GM18507 (cell line): ENCODE measurements around the gene MED13L.

Experiments
- DNase-seq: peaks from one replicate; pipeline ENCODE4 v3.0.0; 2011; ENCODE audit warnings: low read depth; ENCODE audit not compliant: insufficient read length; ENCODE audit errors: extremely low spot score
- FAIRE-seq: peaks from 2 replicates; lab custom pipeline; 2011; peaks lifted over from hg19 to GRCh38; lab: Jason Lieb, UNC

MED13L gene

DNA sequence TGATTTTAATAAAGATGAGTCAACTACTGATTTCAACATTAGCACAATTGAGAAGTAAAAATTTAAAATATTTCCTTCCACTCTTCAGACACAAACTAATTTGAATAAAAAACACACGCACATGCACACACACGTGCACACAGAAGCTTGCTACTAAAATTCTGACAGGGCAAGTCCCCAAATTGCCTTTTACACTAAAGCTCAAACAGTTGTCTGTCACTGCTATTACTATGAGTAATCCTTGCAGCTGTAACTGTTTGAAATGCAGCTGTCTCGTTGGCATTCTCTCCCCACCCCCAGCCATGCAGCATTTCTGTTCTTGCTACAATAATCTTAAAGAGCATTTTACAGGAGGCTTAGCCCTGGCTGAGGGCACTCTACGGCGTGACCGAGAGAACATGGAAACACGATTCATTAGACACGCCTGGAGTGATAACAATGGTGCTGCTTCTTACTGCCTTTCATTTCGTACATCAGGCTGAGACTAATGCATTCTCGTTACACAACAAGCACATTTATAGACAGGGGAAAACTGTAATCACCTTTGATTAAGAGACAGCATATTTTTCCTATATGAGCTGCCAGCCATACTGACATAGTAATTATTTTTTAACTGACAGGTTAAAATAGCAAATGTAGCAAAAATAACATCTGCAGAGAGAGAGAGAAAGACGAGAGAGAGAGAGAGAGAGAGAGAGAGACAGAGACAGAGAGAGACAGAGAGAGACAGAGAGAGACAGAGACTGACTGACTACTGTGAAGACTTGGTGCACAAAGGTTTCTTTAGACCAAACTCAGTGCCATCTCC lies 153.8 kb downstream of the MED13L start:
- DNase-seq (no peak), FAIRE-seq (no peak)

DNA sequence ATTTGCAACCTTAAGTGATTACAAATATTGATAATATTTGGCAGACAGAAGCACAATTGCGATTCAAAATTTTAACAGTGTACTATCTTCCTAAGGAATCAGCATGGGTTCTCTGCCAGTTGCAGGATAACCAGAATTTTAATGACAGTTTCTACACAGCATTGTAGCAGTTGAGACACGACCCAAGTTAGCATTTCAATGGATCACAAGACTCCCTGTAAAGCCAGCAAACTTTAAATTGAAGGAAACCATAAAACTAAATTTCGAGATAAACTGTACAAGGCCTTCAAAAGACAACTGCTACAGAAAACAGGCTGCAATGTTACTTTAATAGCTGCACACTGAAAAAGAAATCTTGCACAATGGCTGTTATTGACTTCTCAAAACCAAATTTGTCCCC lies 154.9 kb downstream of the MED13L start:
- FAIRE-seq = no peak
- no peak for DNase-seq

DNA sequence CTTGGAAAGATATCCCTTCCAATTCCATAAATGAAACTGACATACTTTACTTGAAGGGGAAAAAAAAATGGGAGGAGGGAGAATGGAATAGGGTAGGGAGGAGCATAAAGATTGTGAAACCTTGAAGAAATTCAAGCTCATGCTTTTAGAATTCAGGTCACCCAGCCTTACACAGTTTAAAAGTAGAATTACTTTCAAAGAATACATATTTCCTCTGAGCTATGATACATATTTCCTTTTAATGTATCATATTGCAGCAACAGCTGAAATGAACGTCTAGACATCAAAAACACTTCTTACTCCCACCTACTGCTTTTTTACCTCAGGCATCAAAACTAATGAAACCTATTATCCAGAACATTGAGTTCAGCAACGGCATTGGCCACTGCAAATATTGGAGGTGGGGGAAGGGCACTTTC lies 156.0 kb downstream of the MED13L start:
- no peak for DNase-seq
- FAIRE-seq = no peak

DNA sequence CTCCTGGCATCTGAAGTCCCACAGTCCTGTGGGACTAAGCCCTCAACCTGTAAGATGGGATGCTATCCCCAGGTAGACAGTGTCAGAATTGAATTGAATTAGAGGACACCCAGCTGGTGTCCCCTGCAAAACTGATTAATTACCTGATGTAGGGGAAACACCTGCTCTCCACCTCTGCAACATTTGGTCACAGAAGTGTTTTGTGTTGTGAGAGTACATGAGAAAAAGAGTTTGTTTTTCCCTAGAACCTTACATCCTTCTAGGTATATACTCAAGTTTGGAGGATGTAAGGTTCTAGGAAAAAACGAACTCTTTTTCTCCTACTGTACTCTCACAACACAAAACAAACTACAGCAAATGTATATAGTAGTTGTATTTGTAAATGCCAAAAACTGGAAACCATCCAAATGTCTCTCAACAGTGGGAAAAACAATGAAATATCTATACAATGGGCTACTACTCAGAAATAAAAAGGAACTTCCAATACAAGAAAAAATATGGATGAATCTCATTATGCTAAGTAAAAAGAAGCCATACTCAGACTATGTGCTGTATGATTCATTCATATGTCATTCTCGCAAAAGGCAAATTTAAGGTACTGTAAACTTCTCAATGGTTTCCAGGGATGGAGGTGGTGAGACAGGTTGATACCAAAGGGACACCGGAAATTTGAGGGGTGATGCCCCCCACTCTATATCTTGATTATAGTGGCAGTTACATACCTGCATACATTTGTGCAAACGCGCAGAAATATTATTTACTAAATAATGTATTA lies 160.7 kb downstream of the MED13L start:
- DNase-seq = no peak
- no peak for FAIRE-seq

GRCh38 chr12:116113398-116114130 lies 163.9 kb downstream of the MED13L start:
- FAIRE-seq (no peak), DNase-seq (no peak)

DNA sequence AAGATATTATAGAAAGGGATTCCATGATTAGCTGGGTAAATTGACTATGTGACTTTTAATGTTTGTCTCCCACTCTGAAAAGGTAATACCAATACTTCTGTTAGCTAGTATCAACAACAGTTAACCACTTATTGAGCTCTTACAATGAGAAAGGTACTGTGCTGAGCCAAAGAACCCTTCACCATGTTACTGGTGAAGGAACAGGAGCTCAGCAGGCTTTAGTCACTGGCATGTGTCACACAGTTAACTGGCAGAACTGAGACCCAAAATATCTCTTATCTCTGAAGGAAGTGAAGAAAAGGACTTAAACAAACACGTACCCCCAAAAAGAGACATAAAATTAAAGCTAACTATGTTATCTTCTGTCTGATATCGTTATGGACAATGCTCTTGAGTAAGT lies 170.6 kb downstream of the MED13L start:
- FAIRE-seq = no peak
- no peak for DNase-seq

DNA sequence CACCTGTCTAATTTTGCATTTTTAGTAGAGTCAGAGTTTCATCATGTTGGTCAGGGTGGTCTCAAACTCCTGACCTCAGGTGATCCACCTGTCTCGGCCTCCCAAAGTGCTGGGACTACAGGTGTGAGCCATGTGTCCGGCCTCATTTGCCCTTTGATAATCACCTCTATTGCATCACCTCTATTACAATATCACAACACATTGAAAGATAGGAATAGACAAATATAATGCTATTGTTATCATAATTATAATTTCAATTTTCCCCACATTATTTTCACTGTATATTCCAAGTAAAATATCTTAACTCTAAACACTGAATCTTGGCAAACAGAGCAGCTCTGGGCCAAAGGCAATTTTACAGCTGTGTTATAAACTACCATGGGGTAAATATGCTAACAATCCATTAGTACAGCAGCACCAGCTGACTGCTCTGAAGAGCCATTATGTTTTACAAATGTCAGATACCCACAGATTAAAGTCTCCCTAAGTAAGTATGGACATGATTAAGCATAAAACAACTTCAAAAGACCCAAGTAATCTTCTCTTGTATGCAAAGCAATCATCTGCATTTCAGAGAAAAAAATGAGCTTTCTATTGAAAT lies 173.2 kb downstream of the MED13L start:
- DNase-seq (no peak), FAIRE-seq (no peak)

GRCh38 chr12:116101991-116102390 lies 175.5 kb downstream of the MED13L start:
- DNase-seq = no peak
- no peak for FAIRE-seq

DNA sequence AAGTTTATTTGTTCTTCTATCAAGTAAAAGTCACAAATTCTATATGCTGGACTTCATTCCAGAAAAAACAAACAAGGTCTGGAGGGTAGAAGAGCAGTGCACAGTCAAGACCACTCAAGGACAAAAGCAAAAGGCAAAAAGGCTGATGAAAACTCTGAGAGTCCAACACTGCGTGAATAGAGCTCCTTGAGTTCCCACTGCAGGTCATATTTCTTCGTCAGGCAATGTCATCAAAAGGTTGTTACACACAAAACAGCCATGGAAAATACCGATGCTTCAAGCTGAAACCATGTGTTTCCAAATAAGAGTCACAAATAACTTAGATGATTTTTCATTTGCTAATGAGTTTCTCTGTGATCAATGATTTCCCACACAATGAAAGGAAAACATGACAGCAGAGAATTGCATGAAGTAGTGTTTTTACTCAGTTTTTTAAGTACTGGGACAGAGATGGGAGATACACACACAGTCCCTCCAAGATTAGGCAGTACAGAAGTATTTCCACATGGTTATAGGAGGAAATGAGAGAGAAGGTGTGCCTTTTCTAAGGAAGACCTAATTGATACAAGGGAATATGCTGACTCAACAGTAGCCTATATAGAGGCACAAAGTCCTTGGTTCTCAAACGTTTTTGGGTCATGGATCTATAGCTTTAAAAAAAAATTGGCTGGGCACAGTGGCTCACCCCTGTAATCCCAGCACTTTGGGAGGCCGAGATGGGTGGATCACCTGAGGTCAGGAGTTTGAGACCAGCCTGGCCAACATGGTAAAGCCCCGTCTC lies 177.7 kb downstream of the MED13L start:
- DNase-seq = no peak
- no peak for FAIRE-seq

DNA sequence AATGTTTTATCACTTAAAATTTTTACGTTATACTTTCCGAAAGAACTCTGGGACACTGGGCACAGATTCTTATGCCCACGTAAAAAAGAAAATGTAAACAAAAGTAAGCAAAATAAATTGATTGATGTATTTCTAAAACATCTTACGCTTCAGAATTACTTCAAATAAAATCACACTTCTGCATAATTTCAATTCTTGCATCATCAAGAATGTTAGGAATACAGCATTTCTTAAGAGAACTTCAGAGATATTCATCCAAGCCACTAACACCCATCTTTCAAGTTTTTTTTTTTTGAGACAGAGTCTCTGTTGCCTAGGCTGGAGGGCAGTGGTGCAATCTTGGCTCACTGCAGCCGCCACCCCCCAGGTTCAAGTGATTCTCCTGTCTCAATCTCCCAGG lies 180.6 kb downstream of the MED13L start:
- DNase-seq (no peak), FAIRE-seq (no peak)

GRCh38 chr12:116094475-116094874 lies 183.0 kb downstream of the MED13L start:
- no peak for FAIRE-seq
- no peak for DNase-seq

GRCh38 chr12:116093915-116094314 lies 183.6 kb downstream of the MED13L start:
- no peak for FAIRE-seq

DNA sequence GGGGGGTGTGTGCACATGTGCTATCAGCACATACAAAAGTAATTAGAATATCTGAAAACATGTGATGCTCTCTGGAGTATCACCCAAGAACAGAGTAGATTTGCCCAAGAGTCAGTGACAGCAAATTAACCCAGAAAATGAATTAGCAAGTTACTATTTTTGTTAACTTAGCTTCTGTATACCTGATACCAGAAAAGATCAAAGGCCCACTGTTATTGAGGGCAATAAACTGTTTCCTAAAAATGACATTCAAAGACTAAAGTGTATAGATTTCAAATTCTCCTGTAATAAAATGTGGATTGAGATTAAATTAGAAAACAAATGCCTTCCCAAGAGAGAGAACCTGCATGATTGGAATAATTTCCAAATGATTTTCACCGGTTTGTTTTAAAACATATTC lies 184.7 kb downstream of the MED13L start:
- DNase-seq = no peak
- FAIRE-seq = no peak

More at GRCh38 chr12:116093915-116094314, 183.6 kb downstream of the MED13L start:
- DNase-seq = no peak

GRCh38 chr12:116092162-116092561 lies 185.3 kb downstream of the MED13L start:
- DNase-seq = no peak
- no peak for FAIRE-seq

DNA sequence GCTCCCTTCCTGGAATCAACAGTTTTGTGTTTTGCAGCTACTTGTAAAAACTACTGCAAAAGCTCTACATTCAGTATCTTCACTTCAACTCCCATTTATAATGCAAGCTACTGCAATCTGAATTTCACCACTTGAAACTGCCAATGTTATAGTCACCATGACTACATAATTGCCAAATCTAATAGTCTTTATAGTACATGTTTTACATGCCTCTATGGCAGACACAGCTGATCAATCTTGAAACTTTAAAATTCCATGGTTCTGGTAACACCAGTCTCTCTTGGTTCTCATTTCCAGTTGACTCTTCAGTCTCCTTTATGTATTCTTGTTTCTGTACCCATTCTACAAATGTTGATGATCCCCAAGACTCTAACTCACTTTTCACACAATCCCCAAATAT lies 185.9 kb downstream of the MED13L start:
- no peak for DNase-seq
- FAIRE-seq = no peak

DNA sequence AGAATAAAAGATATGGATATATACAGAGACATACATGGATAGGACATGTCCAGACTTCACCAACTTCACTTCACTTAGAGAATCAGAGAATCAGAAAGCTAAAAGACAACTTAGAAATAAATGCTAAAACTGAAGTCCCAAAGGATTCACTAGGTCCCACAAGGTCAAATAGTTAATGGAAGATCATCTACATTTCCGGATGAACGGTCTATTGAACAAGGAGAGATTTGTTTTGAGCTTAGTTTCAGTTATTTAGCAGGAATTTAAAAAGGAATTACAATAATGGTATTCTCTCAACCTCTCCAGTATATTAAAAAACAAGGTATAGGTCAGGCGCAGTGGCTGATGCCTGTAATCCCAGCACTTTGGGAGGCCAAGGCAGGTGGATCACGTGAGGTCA lies 187.0 kb downstream of the MED13L start:
- no peak for FAIRE-seq
- no peak for DNase-seq

GRCh38 chr12:116089080-116089479 lies 188.4 kb downstream of the MED13L start:
- no peak for DNase-seq
- FAIRE-seq = no peak

- FAIRE-seq = peak; percentile 12
- no peak for DNase-seq
These were observed 189.5 kb downstream of the MED13L start for GRCh38 chr12:116087962-116088361.

DNA sequence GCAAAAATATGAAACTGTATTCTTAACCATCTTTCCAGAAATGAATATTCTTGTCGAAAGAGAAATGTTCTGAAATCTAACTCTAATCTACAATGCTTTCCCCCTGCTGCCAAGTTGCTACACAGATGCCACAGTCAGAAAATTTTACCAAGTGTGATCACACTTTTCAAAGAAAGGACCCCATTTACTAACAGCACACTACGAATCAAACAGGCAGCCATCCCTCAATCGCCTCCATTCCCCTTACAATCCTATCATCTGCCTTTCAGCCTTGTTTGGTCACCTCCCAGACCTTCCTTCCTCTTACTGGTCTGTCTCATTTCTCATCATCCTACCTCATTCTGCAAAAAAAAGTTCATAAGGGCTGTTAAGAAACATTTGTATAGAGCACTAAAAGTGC lies 190.1 kb downstream of the MED13L start:
- DNase-seq (no peak), FAIRE-seq (peak; percentile 35)
